GM18517 (cell line): Measurements from ENCODE around the gene RORB.

Experiments used
- ATAC-seq: cut with Tn5 transposase; IDR thresholded peaks from one replicate; pipeline ENCODE4 v1.9.1; 2021; ENCODE audit warnings: mild to moderate bottlenecking, moderate library complexity; ENCODE audit not compliant: unreplicated experiment

The RORB gene

GRCh38 chr9:74496819-74497747, at the start of gene RORB:
TSS of gene RORB (plus strand) at chr9:74497335. CDS start at chr9:74497977, 642 bp downstream.
- ATAC-seq = peak; percentile 74

GRCh38 chr9:74447451-74448193, 49.5 kb upstream of the RORB start:
- no peak for ATAC-seq

- ATAC-seq = no peak
Measured at GRCh38 chr9:74449060-74449459, 48.1 kb upstream of the RORB start.

- no peak for ATAC-seq
Measured at GRCh38 chr9:74458832-74459231, 38.3 kb upstream of the RORB start.

- no peak for ATAC-seq
Measured at GRCh38 chr9:74463825-74464224, 33.3 kb upstream of the RORB start.

GRCh38 chr9:74478606-74479005, 18.5 kb upstream of the RORB start:
- no peak for ATAC-seq

GRCh38 chr9:74479711-74480110, 17.4 kb upstream of the RORB start:
- no peak for ATAC-seq

- ATAC-seq = no peak
Measured at GRCh38 chr9:74487395-74487794, 9.7 kb upstream of the RORB start.

GRCh38 chr9:74493512-74493911, 3.6 kb upstream of the RORB start:
- ATAC-seq = no peak

- no peak for ATAC-seq
Measured at GRCh38 chr9:74494490-74494889, 2.6 kb upstream of the RORB start.

- no peak for ATAC-seq
Measured at GRCh38 chr9:74496406-74496805, 729 bp upstream of the RORB start.

GRCh38 chr9:74497748-74498620, 849 bp downstream of the RORB start:
- ATAC-seq = no peak

GRCh38 chr9:74498621-74499095, 1.5 kb downstream of the RORB start:
- ATAC-seq = no peak

- ATAC-seq = no peak
Measured at GRCh38 chr9:74499111-74499601, 2.0 kb downstream of the RORB start.

GRCh38 chr9:74499770-74500583, 2.8 kb downstream of the RORB start:
- ATAC-seq = no peak

GRCh38 chr9:74500584-74500924, 3.4 kb downstream of the RORB start:
- ATAC-seq = no peak

GRCh38 chr9:74501570-74501969, 4.4 kb downstream of the RORB start:
- no peak for ATAC-seq

- ATAC-seq = no peak
Measured at GRCh38 chr9:74503219-74503618, 6.1 kb downstream of the RORB start.

GRCh38 chr9:74503666-74504065, 6.5 kb downstream of the RORB start:
- no peak for ATAC-seq

GRCh38 chr9:74511333-74511732, 14.2 kb downstream of the RORB start:
- no peak for ATAC-seq
